KOPT-K1 (cell line): ENCODE data around the gene GADL1.

Experiments
- H3K27ac ChIP-seq: fragments of 200-600 bp; sonication (generic); 2 replicates; pipeline ENCODE4 v1.5.1; 2016; ENCODE audit warnings: antibody characterized with exemption, mild to moderate bottlenecking, low read depth, low read length; ENCODE audit not compliant: poor library complexity, severe bottlenecking
- H3K36me3 ChIP-seq: fragments of 200-600 bp; sonication (generic); 2 replicates; pipeline ENCODE4 v1.5.1; 2017; ENCODE audit warnings: antibody characterized with exemption, mild to moderate bottlenecking, low read length, moderate library complexity; ENCODE audit not compliant: insufficient read depth
- H3K9me3 ChIP-seq: fragments of 200-600 bp; sonication (generic); 2 replicates; pipeline ENCODE4 v1.5.1; 2017; ENCODE audit warnings: antibody characterized with exemption, low read length, mild to moderate bottlenecking; ENCODE audit not compliant: insufficient read depth, poor library complexity, severe bottlenecking

GADL1 gene

GRCh38 chr3:30768046-30768445 lies 126.4 kb downstream of the GADL1 start:
- Histone ChIP-seq H3K27ac (no peak overlapping the region), H3K36me3 (no peaks in the 10 kb centered on the region), H3K9me3 (no peaks in the 10 kb centered on the region)

GRCh38 chr3:30766522-30766921 lies 127.9 kb downstream of the GADL1 start:
- Histone ChIP-seq H3K36me3 (no peaks in the 10 kb centered on the region), H3K27ac (no peak overlapping the region), H3K9me3 (no peaks in the 10 kb centered on the region)

DNA sequence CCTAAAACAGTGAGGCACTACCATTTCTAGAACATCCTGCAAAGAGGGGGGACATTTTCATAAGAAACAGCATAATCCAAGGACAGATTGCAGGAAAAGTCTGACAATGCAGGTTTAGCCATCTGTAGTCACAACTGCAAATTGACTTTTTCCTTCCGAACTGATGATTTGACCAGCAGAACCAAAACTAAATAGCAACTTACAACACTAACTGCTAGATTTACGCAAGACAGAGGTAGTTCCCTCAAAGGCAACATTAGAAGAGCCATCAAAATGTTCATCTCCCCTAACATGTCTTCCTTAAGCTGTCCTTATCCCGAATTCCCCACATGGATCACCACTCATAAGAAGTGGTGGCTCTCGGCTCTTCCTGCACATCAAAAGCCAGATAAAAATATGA lies 129.6 kb downstream of the GADL1 start:
- H3K9me3 ChIP-seq = no peaks in the 10 kb centered on the region
- H3K27ac ChIP-seq = no peak overlapping the region
- no peaks in the 10 kb centered on the region for H3K36me3 ChIP-seq

DNA sequence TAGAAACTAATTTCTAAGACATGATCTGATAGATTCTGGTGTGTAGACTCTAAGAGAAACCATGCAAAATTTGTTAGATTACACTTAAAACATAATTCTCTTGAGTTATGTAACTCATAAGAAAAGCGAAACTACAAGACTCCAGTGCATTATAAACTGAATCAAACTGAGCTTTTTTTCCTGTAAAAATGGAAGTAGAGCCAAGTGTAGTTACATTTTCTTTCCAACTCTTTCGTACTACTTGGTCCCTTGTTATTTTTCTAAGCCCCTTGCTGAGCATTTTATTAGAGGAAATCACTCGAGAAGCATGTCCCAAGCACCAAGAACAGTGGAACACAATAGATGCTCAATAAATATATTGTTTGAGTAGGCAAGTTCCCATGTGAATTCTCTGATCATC lies 130.2 kb downstream of the GADL1 start:
- no peak overlapping the region for H3K27ac ChIP-seq
- H3K36me3 ChIP-seq = no peaks in the 10 kb centered on the region
- H3K9me3 ChIP-seq = no peaks in the 10 kb centered on the region

- no peaks in the 10 kb centered on the region for H3K36me3 ChIP-seq
- no peak overlapping the region for H3K27ac ChIP-seq
- H3K9me3 ChIP-seq = no peaks in the 10 kb centered on the region
Measured at GRCh38 chr3:30761374-30761773, 133.1 kb downstream of the GADL1 start.

- Histone ChIP-seq H3K9me3 (no peaks in the 10 kb centered on the region), H3K27ac (no peak overlapping the region), H3K36me3 (no peaks in the 10 kb centered on the region)
Measured at GRCh38 chr3:30760737-30761136, 133.7 kb downstream of the GADL1 start.

- no peaks in the 10 kb centered on the region for H3K9me3 ChIP-seq
- H3K36me3 ChIP-seq = no peaks in the 10 kb centered on the region
- H3K27ac ChIP-seq = no peak overlapping the region
Measured at GRCh38 chr3:30760040-30760695, 134.3 kb downstream of the GADL1 start.

GRCh38 chr3:30756218-30756617 lies 138.2 kb downstream of the GADL1 start:
- Histone ChIP-seq H3K9me3 (no peaks in the 10 kb centered on the region), H3K27ac (no peak overlapping the region), H3K36me3 (no peaks in the 10 kb centered on the region)

- Histone ChIP-seq H3K27ac (no peak overlapping the region), H3K36me3 (no peaks in the 10 kb centered on the region), H3K9me3 (no peaks in the 10 kb centered on the region)
Measured at GRCh38 chr3:30754426-30754825, 140.0 kb downstream of the GADL1 start.

- no peaks in the 10 kb centered on the region for H3K36me3 ChIP-seq
- H3K9me3 ChIP-seq = no peaks in the 10 kb centered on the region
- H3K27ac ChIP-seq = no peak overlapping the region
Measured at GRCh38 chr3:30753766-30754165, 140.7 kb downstream of the GADL1 start.

DNA sequence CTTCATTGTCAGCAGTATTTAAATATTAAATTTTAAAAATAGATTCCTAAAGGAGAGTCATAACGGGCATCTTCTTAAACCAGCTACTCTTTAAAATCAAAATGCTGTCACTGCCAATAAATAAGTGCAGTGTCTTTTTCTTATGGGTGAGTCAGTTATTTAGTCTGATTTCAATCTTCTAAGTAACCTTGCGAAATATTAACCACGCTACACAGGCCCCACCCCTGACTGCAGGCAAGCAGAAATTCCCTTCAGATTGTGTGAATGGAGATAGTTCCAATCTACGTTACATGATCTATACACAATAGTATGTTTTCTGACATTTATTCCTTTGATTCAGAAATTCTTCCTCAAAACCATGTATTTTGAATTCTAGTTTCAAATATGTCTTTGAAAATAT lies 141.5 kb downstream of the GADL1 start:
- Histone ChIP-seq H3K27ac (no peak overlapping the region), H3K9me3 (no peaks in the 10 kb centered on the region), H3K36me3 (no peaks in the 10 kb centered on the region)

DNA sequence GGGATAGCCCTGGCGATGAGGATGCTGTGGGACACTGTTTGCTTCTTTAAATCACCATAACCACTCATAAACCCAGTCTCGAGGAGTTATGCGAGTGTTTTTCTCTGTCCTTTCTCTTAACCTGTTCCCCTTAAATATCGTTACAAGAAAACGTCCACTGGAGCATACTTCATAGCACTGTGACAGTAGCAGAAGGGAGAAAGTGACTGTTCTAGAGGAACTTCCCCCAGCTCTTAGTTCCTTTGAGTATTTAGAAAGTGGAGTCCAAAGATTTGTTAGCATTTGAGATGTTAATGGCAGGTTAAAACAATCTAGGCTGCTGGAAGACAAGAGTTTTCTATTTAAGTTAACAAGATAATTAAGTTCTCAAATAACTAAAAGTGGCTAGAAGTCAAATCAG lies 142.0 kb downstream of the GADL1 start:
- Histone ChIP-seq H3K36me3 (no peaks in the 10 kb centered on the region), H3K27ac (no peak overlapping the region), H3K9me3 (no peaks in the 10 kb centered on the region)

DNA sequence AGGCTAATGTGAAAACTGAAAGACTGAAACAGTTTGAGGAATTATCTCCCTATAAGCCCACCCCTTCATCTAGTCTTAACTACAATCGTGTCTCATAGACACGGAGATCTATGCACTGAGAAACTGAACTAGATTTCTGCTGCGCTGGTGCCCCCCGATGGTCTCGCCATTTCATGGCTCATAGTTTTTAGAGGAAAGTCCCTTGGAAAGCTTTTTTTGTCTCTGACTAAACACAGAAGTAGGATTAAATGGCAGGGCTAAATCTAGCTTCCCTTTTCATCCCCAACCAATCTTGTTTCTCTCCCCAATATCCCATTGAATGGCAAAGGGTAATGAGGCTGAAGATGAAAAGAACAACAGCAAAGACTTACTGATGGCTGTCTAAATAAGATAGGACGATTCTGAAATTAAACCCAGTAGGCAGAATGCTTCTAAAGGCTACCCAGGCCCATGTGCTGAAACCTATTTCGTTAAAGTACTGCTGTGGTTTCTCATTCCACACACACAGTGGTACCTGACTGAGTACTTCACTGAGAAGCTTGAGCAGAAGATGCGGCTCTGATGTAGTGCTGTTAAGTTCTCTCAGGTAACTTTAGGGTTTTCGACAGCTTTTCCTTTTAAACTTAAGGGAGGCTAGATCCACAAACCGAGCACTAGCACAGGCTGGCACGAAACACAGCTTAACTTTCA lies 142.7 kb downstream of the GADL1 start:
- H3K27ac ChIP-seq = no peak overlapping the region
- H3K36me3 ChIP-seq = no peaks in the 10 kb centered on the region
- no peaks in the 10 kb centered on the region for H3K9me3 ChIP-seq

GRCh38 chr3:30750967-30751366 lies 143.5 kb downstream of the GADL1 start:
- H3K27ac ChIP-seq = no peak overlapping the region
- H3K9me3 ChIP-seq = no peaks in the 10 kb centered on the region
- no peaks in the 10 kb centered on the region for H3K36me3 ChIP-seq

DNA sequence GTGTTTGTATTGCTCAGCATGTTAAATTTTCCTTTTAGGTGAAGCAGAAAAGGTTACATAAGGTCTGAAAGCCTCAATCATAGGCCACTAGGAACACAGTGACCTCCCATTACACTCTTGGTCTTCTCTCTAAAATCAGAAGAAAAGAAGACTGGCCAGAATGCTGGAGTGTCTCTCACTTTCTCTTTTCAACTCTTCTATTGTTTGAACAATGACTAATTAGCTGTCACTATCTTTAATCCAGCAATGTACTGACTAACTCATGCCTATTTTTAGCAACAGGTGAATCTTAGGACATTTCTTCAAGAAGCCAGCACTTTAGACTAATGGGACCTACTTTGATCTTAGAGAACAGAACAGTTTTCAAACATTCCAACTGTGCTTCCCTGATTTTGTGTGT lies 145.2 kb downstream of the GADL1 start:
- Histone ChIP-seq H3K36me3 (no peaks in the 10 kb centered on the region), H3K27ac (no peak overlapping the region), H3K9me3 (no peaks in the 10 kb centered on the region)

DNA sequence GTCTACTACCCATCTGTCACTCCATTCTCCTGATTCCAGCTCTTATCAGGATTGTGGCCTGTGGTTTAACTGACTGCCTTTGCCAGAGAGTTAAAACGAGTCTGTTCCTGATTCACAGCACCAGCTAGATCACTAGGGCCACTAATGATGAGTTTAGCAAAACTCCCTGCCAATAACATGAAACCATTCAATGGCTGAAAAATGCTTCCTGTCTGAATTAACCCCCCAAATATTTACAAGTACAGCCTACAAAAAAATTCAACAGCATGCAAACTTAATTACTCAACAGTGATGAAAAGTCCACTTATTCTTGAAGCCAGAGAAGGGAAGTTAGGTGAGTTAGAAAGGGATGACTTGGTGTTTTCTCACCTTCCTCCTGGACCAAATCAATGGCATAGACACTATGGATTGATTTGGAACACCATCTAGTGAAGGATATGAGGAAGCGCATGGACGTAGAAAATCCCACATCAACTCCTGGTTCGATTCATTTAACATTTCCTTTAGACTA lies 146.6 kb downstream of the GADL1 start:
- Histone ChIP-seq H3K36me3 (no peaks in the 10 kb centered on the region), H3K27ac (no peak overlapping the region), H3K9me3 (no peaks in the 10 kb centered on the region)
